NB4 (cell line): ENCODE data around the gene KRTAP20-3.

Source experiments
- POLR2A ChIP-seq: IDR thresholded peaks from 2 replicates; pipeline ENCODE4 v1.6.1; 2011; ENCODE audit warnings: mild to moderate bottlenecking; ENCODE audit not compliant: insufficient read length; ENCODE audit errors: extremely low read depth
- TF ChIP-seq, protein P1 (sequence below): IDR thresholded peaks from 2 replicates; pipeline ENCODE4 v1.6.1; 2011; ENCODE audit warnings: low read depth, low read length
- TF ChIP-seq, protein P2 (sequence below): IDR thresholded peaks from one replicate; pipeline ENCODE4 v1.5.1; 2012; ENCODE audit warnings: low read depth, low read length

DNA sequence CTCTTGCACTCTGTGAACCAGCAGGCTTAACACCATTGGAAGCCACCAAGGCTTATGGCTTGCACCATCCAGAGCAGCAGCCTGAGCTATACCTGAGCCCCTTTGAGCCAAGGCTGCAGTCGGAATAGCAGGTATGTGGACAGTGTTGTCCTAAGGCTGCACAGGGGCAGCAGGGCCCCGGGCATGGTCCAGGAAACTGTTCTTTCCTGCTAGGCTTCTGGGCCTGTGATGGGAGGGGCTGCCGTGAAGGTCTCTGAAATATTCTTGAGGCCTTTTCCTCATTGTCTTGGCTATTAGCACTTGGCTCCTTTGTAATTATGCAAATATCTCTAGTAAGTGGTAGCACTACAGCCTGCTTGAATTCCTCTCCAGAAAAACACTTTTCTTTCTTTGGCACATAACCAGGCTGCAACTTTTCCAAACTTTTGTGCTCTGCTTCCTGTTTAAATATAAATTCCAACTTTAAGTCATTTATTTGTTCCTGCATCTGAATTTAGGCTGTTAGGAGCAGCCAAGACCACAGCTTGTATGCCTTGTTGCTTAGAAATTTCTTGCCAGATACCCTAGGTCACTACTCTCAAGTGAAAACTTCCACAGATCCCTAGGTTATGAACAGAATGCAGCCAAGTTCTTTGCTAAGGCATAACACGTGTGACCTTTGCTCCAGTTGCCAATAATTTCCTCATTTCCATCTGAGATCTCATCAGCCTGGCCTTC is 17.1 kb upstream of the KRTAP20-3 start:
- no peak for TF ChIP-seq POLR2A
- TF ChIP-seq, protein P1, sequence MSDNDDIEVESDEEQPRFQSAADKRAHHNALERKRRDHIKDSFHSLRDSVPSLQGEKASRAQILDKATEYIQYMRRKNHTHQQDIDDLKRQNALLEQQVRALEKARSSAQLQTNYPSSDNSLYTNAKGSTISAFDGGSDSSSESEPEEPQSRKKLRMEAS: no peak
- TF ChIP-seq, protein P2, sequence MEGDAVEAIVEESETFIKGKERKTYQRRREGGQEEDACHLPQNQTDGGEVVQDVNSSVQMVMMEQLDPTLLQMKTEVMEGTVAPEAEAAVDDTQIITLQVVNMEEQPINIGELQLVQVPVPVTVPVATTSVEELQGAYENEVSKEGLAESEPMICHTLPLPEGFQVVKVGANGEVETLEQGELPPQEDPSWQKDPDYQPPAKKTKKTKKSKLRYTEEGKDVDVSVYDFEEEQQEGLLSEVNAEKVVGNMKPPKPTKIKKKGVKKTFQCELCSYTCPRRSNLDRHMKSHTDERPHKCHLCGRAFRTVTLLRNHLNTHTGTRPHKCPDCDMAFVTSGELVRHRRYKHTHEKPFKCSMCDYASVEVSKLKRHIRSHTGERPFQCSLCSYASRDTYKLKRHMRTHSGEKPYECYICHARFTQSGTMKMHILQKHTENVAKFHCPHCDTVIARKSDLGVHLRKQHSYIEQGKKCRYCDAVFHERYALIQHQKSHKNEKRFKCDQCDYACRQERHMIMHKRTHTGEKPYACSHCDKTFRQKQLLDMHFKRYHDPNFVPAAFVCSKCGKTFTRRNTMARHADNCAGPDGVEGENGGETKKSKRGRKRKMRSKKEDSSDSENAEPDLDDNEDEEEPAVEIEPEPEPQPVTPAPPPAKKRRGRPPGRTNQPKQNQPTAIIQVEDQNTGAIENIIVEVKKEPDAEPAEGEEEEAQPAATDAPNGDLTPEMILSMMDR: no peak
